Mucosa of rectum (tissue), 2 donors: Measurements from ENCODE around the gene FAM187B.

Source experiments
- H3K27ac ChIP-seq, 2 donors: one replicate each; pipeline ENCODE4 v1.7.0; 2013; ENCODE audit warnings: inconsistent platforms in 2 of 2, low read depth in 2 of 2, low read length in 2 of 2
- H3K27me3 ChIP-seq, 2 donors: one replicate each; pipeline ENCODE4 v1.7.0; 2013; ENCODE audit warnings: low read length in 2 of 2; ENCODE audit not compliant: control insufficient read depth in 2 of 2, insufficient read depth in 2 of 2
- H3K36me3 ChIP-seq, 2 donors: one replicate each; pipeline ENCODE4 v1.7.0; 2013; ENCODE audit warnings: low read length in 2 of 2; ENCODE audit not compliant: control insufficient read depth in 2 of 2, insufficient read depth in 2 of 2
- H3K4me1 ChIP-seq, 2 donors: one replicate each; pipeline ENCODE4 v1.7.0; 2013; ENCODE audit warnings: low read length in 2 of 2, mild to moderate bottlenecking in 1 of 2; ENCODE audit not compliant: control insufficient read depth in 2 of 2, insufficient read depth in 2 of 2
- H3K4me3 ChIP-seq, 2 donors: one replicate each; pipeline ENCODE4 v1.7.0; 2013; ENCODE audit warnings: low read length in 2 of 2
- H3K9ac ChIP-seq, 2 donors: one replicate each; pipeline ENCODE4 v1.7.0; 2013; ENCODE audit warnings: low read length in 2 of 2, low read depth in 1 of 2, mild to moderate bottlenecking in 1 of 2
- H3K9me3 ChIP-seq, 2 donors: one replicate each; pipeline ENCODE4 v1.7.0; 2013; ENCODE audit warnings: low read length in 2 of 2; ENCODE audit not compliant: control insufficient read depth in 2 of 2
- donor health status: healthy.
- donor health status: Normal muscosa, but diverticular disease.

Gene FAM187B

GRCh38 chr19:35228177-35228930 lies at the start of gene FAM187B:
TSS of gene FAM187B (minus strand) at chr19:35228739. CDS start at chr19:35228680, 59 bp downstream.
- no peaks in the 10 kb centered on the region for H3K4me1 ChIP-seq
- no peaks in the 10 kb centered on the region for H3K36me3 ChIP-seq
- no peaks in the 10 kb centered on the region for H3K9me3 ChIP-seq
- H3K27ac ChIP-seq: no peak within 1 kb of the TSS
- no peak within 1 kb of the TSS for H3K9ac ChIP-seq
- H3K27me3 ChIP-seq: no peaks in the 10 kb centered on the region
- no peak within 1 kb of the TSS for H3K4me3 ChIP-seq

GRCh38 chr19:35276706-35277281 lies 48.3 kb upstream of the FAM187B start:
- no peaks in the 10 kb centered on the region for H3K4me1 ChIP-seq
- H3K9me3 ChIP-seq: no peaks in the 10 kb centered on the region
- H3K36me3 ChIP-seq: peaks cover 30 to 40% of the 10 kb centered on the region in 2 donors
- H3K27me3 ChIP-seq: no peaks in the 10 kb centered on the region
- no peak overlapping the region for H3K4me3 ChIP-seq
- H3K27ac ChIP-seq: no peak overlapping the region
- no peak overlapping the region for H3K9ac ChIP-seq

DNA sequence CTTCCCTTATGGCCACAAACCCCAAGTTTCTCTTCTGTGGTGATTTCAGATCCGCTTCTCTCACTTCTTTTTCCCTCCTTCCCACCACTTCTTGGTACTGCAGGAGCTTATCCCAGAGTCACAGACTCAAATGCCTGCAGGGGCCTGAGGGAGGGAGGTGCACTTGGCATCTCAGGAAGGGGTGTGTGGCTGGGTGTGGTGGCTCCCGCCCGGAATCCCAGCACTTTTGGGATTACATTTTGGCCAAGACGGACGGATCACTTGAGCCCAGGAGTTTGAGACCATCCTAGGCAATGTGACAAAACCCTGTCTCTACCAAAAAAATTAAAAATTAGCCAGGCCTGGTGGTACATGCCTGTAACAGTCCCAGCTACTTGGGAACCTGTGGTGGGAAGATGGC lies 45.8 kb upstream of the FAM187B start:
- no peak overlapping the region for H3K4me3 ChIP-seq
- peaks cover 6 to 7% of the 10 kb centered on the region in 2 donors for H3K4me1 ChIP-seq
- no peaks in the 10 kb centered on the region for H3K9me3 ChIP-seq
- no peak overlapping the region for H3K27ac ChIP-seq
- peaks cover 48 to 59% of the 10 kb centered on the region in 2 donors for H3K36me3 ChIP-seq
- no peaks in the 10 kb centered on the region for H3K27me3 ChIP-seq
- no peak overlapping the region for H3K9ac ChIP-seq

DNA sequence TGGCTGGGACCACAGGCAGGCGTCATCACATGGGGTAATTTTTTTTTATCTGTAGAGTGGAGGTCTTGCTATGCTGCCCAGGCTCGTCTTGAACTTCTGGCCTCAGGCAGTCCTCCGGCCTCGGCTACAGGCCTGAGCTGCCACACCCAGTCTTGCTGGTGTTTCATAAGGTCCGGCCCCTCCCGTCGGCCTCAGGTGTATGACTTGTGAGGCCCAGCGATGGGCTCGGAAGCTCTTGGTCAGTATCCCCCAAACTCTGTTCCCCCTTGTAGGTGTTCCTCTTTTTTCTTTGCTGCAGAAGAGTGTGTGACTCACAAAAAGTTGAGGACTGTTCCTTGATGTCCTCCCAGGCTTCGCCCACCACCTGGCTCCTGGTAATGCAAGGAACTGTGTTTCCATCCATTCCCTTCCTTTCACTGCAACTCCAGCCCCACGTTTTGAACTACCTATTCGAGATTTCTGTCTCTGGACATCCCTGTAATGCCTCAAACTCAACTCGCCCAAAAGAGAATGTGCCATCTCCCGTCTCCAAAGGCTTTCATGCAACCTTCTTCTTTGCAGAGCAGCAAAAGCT lies 45.2 kb upstream of the FAM187B start:
- Histone ChIP-seq H3K27ac (no peak overlapping the region), H3K4me1 (peaks cover 6 to 7% of the 10 kb centered on the region in 2 donors), H3K36me3 (peaks cover 45 to 54% of the 10 kb centered on the region in 2 donors), H3K27me3 (no peaks in the 10 kb centered on the region), H3K4me3 (no peak overlapping the region), H3K9me3 (no peaks in the 10 kb centered on the region), H3K9ac (no peak overlapping the region)

DNA sequence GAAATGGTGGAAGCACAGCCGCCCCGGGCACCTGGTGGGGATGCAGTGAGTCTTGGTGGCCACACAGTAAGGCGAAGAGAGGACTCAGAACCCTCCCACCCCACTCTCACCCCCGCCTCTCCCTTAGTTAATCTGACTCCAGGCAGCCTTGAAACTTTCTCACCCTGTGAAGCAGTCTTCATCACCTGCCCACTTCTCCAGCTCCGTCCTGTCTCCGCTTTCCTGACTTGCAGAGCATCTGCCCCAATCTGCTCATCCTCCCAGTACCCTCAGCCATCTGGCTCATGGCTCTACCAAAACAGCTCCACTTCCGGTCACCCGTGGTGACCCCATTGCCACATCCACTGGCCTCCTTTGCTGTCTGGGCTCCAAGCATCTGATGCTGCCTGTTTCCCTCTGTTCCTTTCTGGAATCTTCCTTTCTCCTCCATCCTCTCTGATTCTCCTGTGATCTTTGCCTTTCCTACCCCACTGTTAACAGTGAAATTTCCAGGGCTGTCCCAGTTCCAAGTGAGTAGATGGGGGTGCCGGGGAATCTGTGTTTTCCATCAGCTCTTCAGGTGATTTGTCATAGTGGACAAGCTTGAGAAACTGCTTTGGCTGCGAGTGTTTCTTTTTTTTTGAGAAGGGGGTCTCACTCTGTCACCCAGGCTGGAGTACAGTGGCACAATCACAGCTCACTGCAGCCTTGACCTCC lies 44.6 kb upstream of the FAM187B start:
- peaks cover 40 to 54% of the 10 kb centered on the region in 2 donors for H3K36me3 ChIP-seq
- H3K27me3 ChIP-seq: no peaks in the 10 kb centered on the region
- H3K4me1 ChIP-seq: peaks cover 6 to 7% of the 10 kb centered on the region in 2 donors
- no peak overlapping the region for H3K27ac ChIP-seq
- no peak overlapping the region for H3K9ac ChIP-seq
- no peaks in the 10 kb centered on the region for H3K9me3 ChIP-seq
- H3K4me3 ChIP-seq: no peak overlapping the region

GRCh38 chr19:35272122-35272719 lies 43.7 kb upstream of the FAM187B start:
- H3K36me3 ChIP-seq: peaks cover 40 to 49% of the 10 kb centered on the region in 2 donors
- no peak overlapping the region for H3K4me3 ChIP-seq
- H3K27ac ChIP-seq: no peak overlapping the region
- no peak overlapping the region for H3K9ac ChIP-seq
- H3K27me3 ChIP-seq: no peaks in the 10 kb centered on the region
- H3K9me3 ChIP-seq: no peaks in the 10 kb centered on the region
- peaks cover 6 to 11% of the 10 kb centered on the region in 2 donors for H3K4me1 ChIP-seq

GRCh38 chr19:35271546-35271945 lies 43.0 kb upstream of the FAM187B start:
- Histone ChIP-seq H3K27me3 (no peaks in the 10 kb centered on the region), H3K27ac (no peak overlapping the region), H3K4me3 (no peak overlapping the region), H3K9me3 (no peaks in the 10 kb centered on the region), H3K4me1 (peaks cover 11 to 15% of the 10 kb centered on the region in 2 donors), H3K9ac (no peak overlapping the region), H3K36me3 (peaks cover 38 to 43% of the 10 kb centered on the region in 2 donors)

GRCh38 chr19:35270381-35270811 lies 41.9 kb upstream of the FAM187B start:
- no peak overlapping the region for H3K9ac ChIP-seq
- H3K27ac ChIP-seq: peak overlapping the region in 1 of 2 donors; percentile 94
- no peaks in the 10 kb centered on the region for H3K9me3 ChIP-seq
- peaks cover 11 to 15% of the 10 kb centered on the region in 2 donors for H3K4me1 ChIP-seq
- H3K4me3 ChIP-seq: peak overlapping the region in 1 of 2 donors; percentile 48
- H3K36me3 ChIP-seq: peaks cover 36 to 37% of the 10 kb centered on the region in 2 donors
- H3K27me3 ChIP-seq: no peaks in the 10 kb centered on the region

DNA sequence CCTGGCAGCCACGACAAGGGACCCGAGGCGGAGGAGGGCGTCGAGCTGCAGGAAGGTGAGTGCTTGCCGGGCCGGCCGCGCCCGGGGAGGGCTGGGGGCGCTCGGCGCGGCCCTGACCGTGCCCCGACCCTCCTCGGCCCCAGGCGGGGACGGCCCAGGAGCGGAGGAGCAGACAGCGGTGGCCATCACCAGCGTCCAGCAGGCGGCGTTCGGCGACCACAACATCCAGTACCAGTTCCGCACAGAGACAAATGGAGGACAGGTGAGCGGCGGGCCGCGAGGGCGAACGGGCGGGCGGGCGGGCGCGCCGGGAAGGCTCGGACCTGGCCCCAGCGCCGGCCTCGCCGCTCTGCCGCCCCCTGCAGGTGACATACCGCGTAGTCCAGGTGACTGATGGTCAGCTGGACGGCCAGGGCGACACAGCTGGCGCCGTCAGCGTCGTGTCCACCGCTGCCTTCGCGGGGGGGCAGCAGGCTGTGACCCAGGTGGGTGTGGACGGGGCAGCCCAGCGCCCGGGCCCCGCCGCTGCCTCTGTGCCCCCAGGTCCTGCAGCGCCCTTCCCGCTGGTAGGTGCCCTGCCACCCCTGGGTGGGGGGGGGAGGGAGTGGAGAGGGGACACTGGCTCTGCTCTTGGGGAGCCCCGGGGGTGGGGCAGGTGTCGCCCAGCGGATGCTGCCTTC lies 41.0 kb upstream of the FAM187B start:
- H3K9ac ChIP-seq: peak overlapping the region; percentile 75 to 81
- peak overlapping the region; percentile 93 to 94 for H3K27ac ChIP-seq
- peaks cover 11 to 15% of the 10 kb centered on the region in 2 donors for H3K4me1 ChIP-seq
- no peaks in the 10 kb centered on the region for H3K9me3 ChIP-seq
- peak overlapping the region; percentile 72 to 83 for H3K4me3 ChIP-seq
- H3K27me3 ChIP-seq: no peaks in the 10 kb centered on the region
- peaks cover 40 to 41% of the 10 kb centered on the region in 2 donors for H3K36me3 ChIP-seq
